Occipital lobe (tissue), 2 donors: ENCODE measurements around the gene ERC1. TPM values are rescaled to one million over a fixed set of nuclear protein-coding genes. Genes with fewer than 3 reads are reported as not detected.
"Not testable (repeated sequence)": the region's sequence is repeated elsewhere in the genome, so short reads cannot be mapped to it uniquely, and the experiment has no call there.

ENCODE experiments used
- DNase-seq: peaks from one replicate; lab custom pipeline; 2025; lab: John Stamatoyannopoulos, UW
- total RNA-seq: library from RNA; depleted of rRNA; stranded (reverse); fragments of >200 nt; gene quantifications from one replicate; pipeline ENCODE4 v1.2.3, GENCODE V29; 2014

The ERC1 gene
- total RNA-seq, 1 donor from 2014 or later, result 119 TPM

- no peak for DNase-seq
Measured at GRCh38 chr12:1350055-1350933, 359.3 kb downstream of the ERC1 start.

DNA sequence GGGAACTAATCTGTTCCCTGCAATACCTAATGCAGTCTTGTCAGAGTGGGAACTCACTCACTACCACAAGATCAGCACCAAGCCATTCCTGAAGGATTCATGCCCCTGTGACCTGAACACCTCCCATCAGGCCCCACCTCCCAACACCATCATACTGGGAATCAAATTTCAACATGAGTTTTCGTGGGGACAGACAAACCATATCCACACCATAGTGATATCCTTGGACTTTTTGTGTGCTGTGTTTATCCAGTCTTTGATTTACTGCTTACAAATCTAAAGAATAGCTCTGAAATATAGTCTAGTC, 359.9 kb downstream of the ERC1 start:
- DNase-seq, result no peak

DNA sequence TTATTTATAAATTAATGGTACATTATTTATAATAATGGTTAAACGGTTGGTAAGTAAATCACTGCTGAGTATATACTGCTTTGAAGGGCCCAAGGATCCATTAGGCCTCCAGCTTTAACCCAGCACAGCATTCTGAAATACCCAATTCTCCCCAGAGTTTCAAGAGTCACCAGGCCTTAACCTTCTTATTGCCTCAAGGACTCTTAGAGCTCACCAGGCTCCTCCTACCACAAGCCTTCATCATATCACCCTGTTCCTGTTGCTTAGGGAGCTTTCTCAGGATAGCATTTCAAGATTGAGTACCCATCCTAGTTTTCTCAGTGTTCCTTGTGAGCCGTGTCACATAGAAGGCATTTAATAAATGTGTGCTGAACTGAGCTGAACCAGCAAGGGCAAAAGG, 360.9 kb downstream of the ERC1 start:
- DNase-seq, result no peak

GRCh38 chr12:1353451-1353850, 362.4 kb downstream of the ERC1 start:
- DNase-seq, result no peak

- DNase-seq, result no peak
Measured at GRCh38 chr12:1355396-1355795, 364.4 kb downstream of the ERC1 start.

GRCh38 chr12:1355871-1356270, 364.8 kb downstream of the ERC1 start:
- not testable (repeated sequence) for DNase-seq

DNA sequence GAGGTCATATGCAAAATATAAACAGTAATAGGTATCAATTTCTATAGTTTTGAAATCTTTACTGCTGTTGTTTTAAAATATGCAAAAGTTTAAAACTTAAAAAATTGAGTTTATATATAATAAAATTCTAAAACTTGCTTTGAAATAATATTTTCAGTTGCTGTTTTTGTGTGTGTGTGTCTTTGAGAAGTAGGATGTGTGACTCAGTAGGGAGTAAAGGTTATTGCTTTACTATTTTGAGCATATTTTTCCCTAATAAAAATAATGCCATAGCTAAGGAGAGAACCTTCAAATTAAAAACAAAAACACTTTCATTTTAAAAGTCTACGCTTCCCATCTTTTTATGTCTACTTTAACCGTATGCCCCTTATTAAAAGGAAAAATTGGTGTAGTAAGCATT, 365.3 kb downstream of the ERC1 start:
- DNase-seq, result no peak

DNA sequence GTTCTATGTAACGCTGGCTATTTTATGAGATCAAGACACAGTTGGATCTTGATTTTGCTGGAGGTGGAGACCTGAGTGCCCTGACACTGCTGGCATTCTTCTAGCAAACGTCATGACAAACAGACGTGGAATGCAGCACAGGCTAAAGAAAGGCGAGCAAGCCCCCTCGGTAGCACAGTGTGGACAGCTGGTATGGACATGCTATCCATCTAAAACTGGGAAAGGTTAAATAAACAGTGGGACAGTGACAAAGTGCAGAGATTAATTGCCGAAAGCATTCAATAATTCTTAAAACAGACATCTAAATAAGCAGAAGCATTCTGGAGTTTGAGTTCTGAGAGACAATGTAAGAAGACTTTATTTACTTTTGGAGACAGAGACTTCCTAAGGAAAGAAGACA, 366.1 kb downstream of the ERC1 start:
- no peak for DNase-seq

DNA sequence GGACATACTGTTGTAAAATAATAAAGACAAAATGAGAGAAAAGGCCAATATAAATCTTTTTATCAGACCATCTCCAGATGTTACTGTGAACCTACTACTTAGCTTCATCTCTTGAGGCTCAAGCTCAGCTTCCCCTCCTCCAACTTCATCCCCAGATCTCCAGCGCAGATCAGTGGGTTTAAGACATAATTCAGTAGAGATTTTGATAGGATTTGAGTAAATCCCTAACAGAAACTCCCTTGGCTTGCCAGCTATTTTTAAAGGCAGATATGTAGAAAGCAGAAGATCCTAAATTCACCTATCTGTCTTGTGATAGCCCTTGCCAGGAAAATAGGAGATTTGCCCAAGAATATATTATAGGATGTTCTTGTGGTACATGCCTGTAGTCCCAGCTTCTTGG, 366.7 kb downstream of the ERC1 start:
- DNase-seq, result no peak

- DNase-seq, result no peak
Measured at GRCh38 chr12:1360441-1361210, 369.6 kb downstream of the ERC1 start.

GRCh38 chr12:1362143-1362662, 371.2 kb downstream of the ERC1 start:
- no peak for DNase-seq

DNA sequence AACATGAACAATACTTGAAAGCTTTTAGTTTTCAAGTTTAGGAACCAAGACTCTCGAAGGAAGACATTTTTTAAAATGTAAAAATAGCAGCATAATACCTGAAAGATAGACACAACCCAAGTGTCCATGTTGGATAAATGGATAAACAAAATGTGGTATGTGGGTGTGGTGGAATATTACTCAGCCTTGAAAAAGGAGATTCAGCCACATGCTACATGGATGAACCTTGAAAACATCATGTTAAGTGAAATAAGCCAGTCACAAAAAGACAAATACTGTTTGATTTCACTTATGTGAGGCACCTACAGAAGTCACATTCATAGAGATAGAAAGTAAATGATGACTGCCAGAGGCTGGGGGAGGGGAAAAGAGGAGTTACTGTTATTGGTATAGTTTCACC, 374.7 kb downstream of the ERC1 start:
- DNase-seq, result no peak

DNA sequence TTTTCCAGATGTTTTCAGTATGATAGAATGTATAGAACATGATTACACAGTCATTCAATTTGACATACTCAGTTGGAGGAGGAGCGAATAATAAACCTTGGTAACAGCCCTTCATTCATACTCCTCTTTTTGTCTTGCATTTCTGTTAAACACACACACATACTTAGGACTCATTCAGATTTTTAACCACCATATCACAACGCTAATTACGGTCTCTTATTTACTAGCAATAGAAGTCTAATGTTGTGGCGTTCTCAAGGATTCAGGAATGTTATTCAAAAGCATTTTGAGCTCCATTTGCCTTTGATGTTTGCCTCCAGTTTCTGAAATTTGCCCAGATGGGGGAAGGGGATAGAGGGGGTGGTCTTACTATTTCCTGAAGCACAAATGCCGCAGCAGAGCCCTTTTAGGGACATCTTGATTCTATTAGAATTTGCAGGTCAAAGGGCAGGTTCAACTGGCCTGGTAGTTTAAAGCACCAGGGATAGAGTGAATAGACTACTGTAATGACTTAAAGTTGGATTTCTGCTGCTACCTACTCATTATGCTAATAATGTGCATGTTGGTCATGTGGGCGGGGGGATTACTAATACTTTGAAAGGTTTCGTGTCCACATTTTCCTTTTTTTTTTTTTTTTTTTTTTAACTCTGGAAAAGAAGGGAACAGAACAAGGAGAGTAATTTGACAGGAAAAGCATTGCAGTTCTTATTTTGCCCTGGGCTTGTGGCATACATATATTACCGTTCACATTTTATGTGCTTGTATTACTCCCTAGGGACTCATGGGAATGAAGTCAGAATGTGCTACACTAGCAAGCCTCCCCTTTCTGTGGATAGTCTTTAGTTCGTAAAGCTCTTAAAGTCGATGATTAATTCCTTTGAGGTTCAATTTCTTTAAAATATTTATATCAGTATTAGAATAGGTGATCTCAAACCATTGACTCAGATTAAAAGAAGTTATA, 376.6 kb downstream of the ERC1 start:
- DNase-seq, result no peak

GRCh38 chr12:1369460-1369859, 378.4 kb downstream of the ERC1 start:
- DNase-seq, result no peak

- no peak for DNase-seq
Measured at GRCh38 chr12:1369938-1370500, 379.0 kb downstream of the ERC1 start.

- DNase-seq, result no peak
Measured at GRCh38 chr12:1373901-1374735, 383.1 kb downstream of the ERC1 start.

- no peak for DNase-seq
Measured at GRCh38 chr12:1375323-1375722, 384.3 kb downstream of the ERC1 start.

DNA sequence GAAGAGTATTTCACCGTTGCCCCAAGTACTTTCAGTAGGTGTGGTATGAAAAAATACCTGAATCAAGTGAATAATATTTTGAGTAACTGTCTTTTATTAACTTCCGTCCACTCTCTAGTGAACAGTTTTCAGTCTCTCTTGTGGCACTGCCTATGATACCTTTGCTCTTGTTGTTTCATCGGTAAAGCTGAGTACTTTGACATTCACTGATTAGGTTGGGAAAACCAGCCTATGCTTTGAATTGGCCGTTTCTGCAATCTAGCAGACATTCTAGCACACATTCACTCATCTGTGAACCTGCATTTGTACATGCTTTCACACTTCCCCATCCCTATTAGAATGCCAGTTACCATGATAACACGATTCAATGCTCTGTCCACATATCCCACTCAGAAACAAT, 386.1 kb downstream of the ERC1 start:
- DNase-seq, result no peak

- no peak for DNase-seq
Measured at GRCh38 chr12:1377681-1378080, 386.7 kb downstream of the ERC1 start.

- DNase-seq, result no peak
Measured at GRCh38 chr12:1380171-1380851, 389.3 kb downstream of the ERC1 start.
